ENCODE results near the gene ZNF407. TPM values are rescaled to one million over a fixed set of nuclear protein-coding genes. Genes with fewer than 3 reads are reported as not detected.
"Not testable (repeated sequence)": the region's sequence is repeated elsewhere in the genome, so short reads cannot be mapped to it uniquely, and the experiment has no call there.

ZNF407 gene
- total RNA-seq, 1 donor from 2014 or later = 18.3 TPM

- H3K9me3 Mint-ChIP-seq = peaks cover 12% of the 10 kb centered on the region
- H3K4me1 Mint-ChIP-seq (ENCODE audit: low read depth); intact Hi-C loops (cut with micrococcal nuclease); DNase-seq (ENCODE audit: low spot score); H3K27me3 Mint-ChIP-seq (ENCODE audit: low read depth); H3K4me3 Mint-ChIP-seq (ENCODE audit: low read depth); H3K36me3 Mint-ChIP-seq (ENCODE audit: low read depth); H3K27ac Mint-ChIP-seq: not testable (repeated sequence)
Measured at GRCh38 chr18:75085676-75086075, 488.0 kb downstream of the ZNF407 start.

GRCh38 chr18:75086494-75087034 is 488.9 kb downstream of the ZNF407 start:
- H3K27ac Mint-ChIP-seq = no peak overlapping the region
- H3K27me3 Mint-ChIP-seq (ENCODE audit: low read depth) = no peaks in the 10 kb centered on the region
- intact Hi-C loops (cut with micrococcal nuclease) = no loop called here
- H3K9me3 Mint-ChIP-seq = peaks cover 12% of the 10 kb centered on the region
- H3K4me1 Mint-ChIP-seq (ENCODE audit: low read depth) = no peaks in the 10 kb centered on the region
- no peak for DNase-seq (ENCODE audit: low spot score)
- H3K36me3 Mint-ChIP-seq (ENCODE audit: low read depth) = no peaks in the 10 kb centered on the region
- no peak overlapping the region for H3K4me3 Mint-ChIP-seq (ENCODE audit: low read depth)

GRCh38 chr18:75087119-75088020 is 489.7 kb downstream of the ZNF407 start:
- Mint-ChIP-seq H3K27ac (no peak overlapping the region), H3K36me3 (ENCODE audit: low read depth) (no peaks in the 10 kb centered on the region), H3K4me1 (ENCODE audit: low read depth) (no peaks in the 10 kb centered on the region), H3K27me3 (ENCODE audit: low read depth) (peaks cover 5% of the 10 kb centered on the region), H3K4me3 (ENCODE audit: low read depth) (no peak overlapping the region), H3K9me3 (peaks cover 12% of the 10 kb centered on the region)
- no peak for DNase-seq (ENCODE audit: low spot score)
- intact Hi-C loops (cut with micrococcal nuclease) = no loop called here

- intact Hi-C loops (cut with micrococcal nuclease) = no loop called here
- peaks cover 8% of the 10 kb centered on the region for H3K27me3 Mint-ChIP-seq (ENCODE audit: low read depth)
- DNase-seq (ENCODE audit: low spot score) = no peak
- no peaks in the 10 kb centered on the region for H3K36me3 Mint-ChIP-seq (ENCODE audit: low read depth)
- no peak overlapping the region for H3K27ac Mint-ChIP-seq
- H3K4me3 Mint-ChIP-seq (ENCODE audit: low read depth) = no peak overlapping the region
- H3K9me3 Mint-ChIP-seq = peaks cover 12% of the 10 kb centered on the region
- H3K4me1 Mint-ChIP-seq (ENCODE audit: low read depth) = no peaks in the 10 kb centered on the region
Measured at GRCh38 chr18:75088021-75088506, 490.4 kb downstream of the ZNF407 start.

GRCh38 chr18:75088622-75089211 is 491.0 kb downstream of the ZNF407 start:
- no peak for DNase-seq (ENCODE audit: low spot score)
- Mint-ChIP-seq H3K9me3 (peaks cover 12% of the 10 kb centered on the region), H3K4me3 (ENCODE audit: low read depth) (no peak overlapping the region), H3K4me1 (ENCODE audit: low read depth) (no peaks in the 10 kb centered on the region), H3K27ac (no peak overlapping the region), H3K27me3 (ENCODE audit: low read depth) (peaks cover 13% of the 10 kb centered on the region), H3K36me3 (ENCODE audit: low read depth) (no peaks in the 10 kb centered on the region)
- intact Hi-C loops (cut with micrococcal nuclease) = no loop called here

- no peak for DNase-seq (ENCODE audit: low spot score)
- Mint-ChIP-seq H3K27ac (no peak overlapping the region), H3K4me1 (ENCODE audit: low read depth) (no peaks in the 10 kb centered on the region), H3K36me3 (ENCODE audit: low read depth) (no peaks in the 10 kb centered on the region), H3K4me3 (ENCODE audit: low read depth) (no peak overlapping the region), H3K9me3 (peaks cover 12% of the 10 kb centered on the region), H3K27me3 (ENCODE audit: low read depth) (peaks cover 17% of the 10 kb centered on the region)
- intact Hi-C loops (cut with micrococcal nuclease) = no loop called here
Measured at GRCh38 chr18:75089748-75090327, 492.2 kb downstream of the ZNF407 start.

- H3K27me3 Mint-ChIP-seq (ENCODE audit: low read depth) = peaks cover 19% of the 10 kb centered on the region
- no peak for DNase-seq (ENCODE audit: low spot score)
- peaks cover 12% of the 10 kb centered on the region for H3K9me3 Mint-ChIP-seq
- intact Hi-C loops (cut with micrococcal nuclease) = no loop called here
- H3K36me3 Mint-ChIP-seq (ENCODE audit: low read depth) = no peaks in the 10 kb centered on the region
- H3K4me3 Mint-ChIP-seq (ENCODE audit: low read depth) = no peak overlapping the region
- H3K27ac Mint-ChIP-seq = no peak overlapping the region
- H3K4me1 Mint-ChIP-seq (ENCODE audit: low read depth) = no peaks in the 10 kb centered on the region
Measured at GRCh38 chr18:75090336-75090735, 492.7 kb downstream of the ZNF407 start.

GRCh38 chr18:75097491-75098225 is 500.0 kb downstream of the ZNF407 start:
- Mint-ChIP-seq H3K27ac (no peak overlapping the region), H3K36me3 (ENCODE audit: low read depth) (no peaks in the 10 kb centered on the region), H3K9me3 (peaks cover 9% of the 10 kb centered on the region), H3K4me1 (ENCODE audit: low read depth) (no peaks in the 10 kb centered on the region), H3K4me3 (ENCODE audit: low read depth) (no peak overlapping the region), H3K27me3 (ENCODE audit: low read depth) (peaks cover 19% of the 10 kb centered on the region)
- no peak for DNase-seq (ENCODE audit: low spot score)
- intact Hi-C loops (cut with micrococcal nuclease) = no loop called here

- no peak for DNase-seq (ENCODE audit: low spot score)
- Mint-ChIP-seq H3K27ac (no peak overlapping the region), H3K4me1 (ENCODE audit: low read depth) (no peaks in the 10 kb centered on the region), H3K4me3 (ENCODE audit: low read depth) (no peak overlapping the region), H3K36me3 (ENCODE audit: low read depth) (no peaks in the 10 kb centered on the region), H3K9me3 (peaks cover 9% of the 10 kb centered on the region), H3K27me3 (ENCODE audit: low read depth) (peaks cover 1% of the 10 kb centered on the region)
- intact Hi-C loops (cut with micrococcal nuclease) = no loop called here
Measured at GRCh38 chr18:75100832-75101630, 503.4 kb downstream of the ZNF407 start.

- peaks cover 9% of the 10 kb centered on the region for H3K9me3 Mint-ChIP-seq
- H3K36me3 Mint-ChIP-seq (ENCODE audit: low read depth) = no peaks in the 10 kb centered on the region
- no peak overlapping the region for H3K4me3 Mint-ChIP-seq (ENCODE audit: low read depth)
- DNase-seq (ENCODE audit: low spot score) = no peak
- H3K4me1 Mint-ChIP-seq (ENCODE audit: low read depth) = no peaks in the 10 kb centered on the region
- H3K27ac Mint-ChIP-seq = no peak overlapping the region
- peaks cover 1% of the 10 kb centered on the region for H3K27me3 Mint-ChIP-seq (ENCODE audit: low read depth)
- intact Hi-C loops (cut with micrococcal nuclease) = no loop called here
Measured at GRCh38 chr18:75101916-75102315, 504.2 kb downstream of the ZNF407 start.

GRCh38 chr18:75104029-75104428 is 506.4 kb downstream of the ZNF407 start:
- H3K27ac Mint-ChIP-seq; H3K4me3 Mint-ChIP-seq (ENCODE audit: low read depth); H3K36me3 Mint-ChIP-seq (ENCODE audit: low read depth); H3K4me1 Mint-ChIP-seq (ENCODE audit: low read depth); H3K9me3 Mint-ChIP-seq; DNase-seq (ENCODE audit: low spot score); H3K27me3 Mint-ChIP-seq (ENCODE audit: low read depth); intact Hi-C loops (cut with micrococcal nuclease): not testable (repeated sequence)

GRCh38 chr18:75104483-75104882 is 506.8 kb downstream of the ZNF407 start:
- Mint-ChIP-seq H3K27me3 (ENCODE audit: low read depth) (peaks cover 1% of the 10 kb centered on the region), H3K4me3 (ENCODE audit: low read depth) (no peak overlapping the region), H3K4me1 (ENCODE audit: low read depth) (no peaks in the 10 kb centered on the region), H3K27ac (no peak overlapping the region), H3K9me3 (peaks cover 9% of the 10 kb centered on the region), H3K36me3 (ENCODE audit: low read depth) (no peaks in the 10 kb centered on the region)
- no peak for DNase-seq (ENCODE audit: low spot score)
- intact Hi-C loops (cut with micrococcal nuclease) = no loop called here

Data from activated T-helper 2 cell treated with anti-CD3 and anti-CD28 coated beads, Interferon-gamma antibody, Interleukin-2, Interleukin-4, amounts not matched to agents 10 μg/mL and 5 μg/mL and 100 μg/mL, durations not matched to agents 14 hours and 24 hours and 36 hours (primary cell).